ENCODE data around the gene HOXC6. TPM values are rescaled to one million over a fixed set of nuclear protein-coding genes. Genes with fewer than 3 reads are reported as not detected.

The HOXC6 gene
- total RNA-seq, 1 donor from 2014 or later = 2.3 TPM

GRCh38 chr12:53990311-53991076, 37.7 kb upstream of the HOXC6 start:
- no peak for DNase-seq (ENCODE audit: low spot score)

GRCh38 chr12:53991077-53991460, 37.2 kb upstream of the HOXC6 start:
- DNase-seq (ENCODE audit: low spot score) = no peak

GRCh38 chr12:53992377-53992889, 35.8 kb upstream of the HOXC6 start:
- no peak for DNase-seq (ENCODE audit: low spot score)

- DNase-seq (ENCODE audit: low spot score) = no peak
Observed at GRCh38 chr12:53993162-53994008, 34.9 kb upstream of the HOXC6 start.

- no peak for DNase-seq (ENCODE audit: low spot score)
Observed at GRCh38 chr12:53994009-53994263, 34.3 kb upstream of the HOXC6 start.

GRCh38 chr12:53994264-53995001, 33.8 kb upstream of the HOXC6 start:
- no peak for DNase-seq (ENCODE audit: low spot score)

- DNase-seq (ENCODE audit: low spot score) = no peak
Observed at GRCh38 chr12:53995002-53995377, 33.2 kb upstream of the HOXC6 start.

- DNase-seq (ENCODE audit: low spot score) = no peak
Observed at GRCh38 chr12:53995378-53996239, 32.6 kb upstream of the HOXC6 start.

- DNase-seq (ENCODE audit: low spot score) = no peak
Observed at GRCh38 chr12:53996240-53997203, 31.7 kb upstream of the HOXC6 start.

- no peak for DNase-seq (ENCODE audit: low spot score)
Observed at GRCh38 chr12:53997204-53998109, 30.8 kb upstream of the HOXC6 start.

GRCh38 chr12:53998110-53998899, 29.9 kb upstream of the HOXC6 start:
- DNase-seq (ENCODE audit: low spot score) = no peak

- no peak for DNase-seq (ENCODE audit: low spot score)
Observed at GRCh38 chr12:53998900-53999236, 29.4 kb upstream of the HOXC6 start.

- no peak for DNase-seq (ENCODE audit: low spot score)
Observed at GRCh38 chr12:53999559-54000115, 28.6 kb upstream of the HOXC6 start.

GRCh38 chr12:54000116-54001114, 27.8 kb upstream of the HOXC6 start, which contains the start of gene HOXC9:
Gene HOXC9 (plus strand): TSS chr12:54000161. CDS start chr12:54000189, 28 bp downstream.
- DNase-seq (ENCODE audit: low spot score) = no peak

GRCh38 chr12:54001283-54002187, 26.7 kb upstream of the HOXC6 start:
- DNase-seq (ENCODE audit: low spot score) = no peak

All from ureter (tissue), 1 donor.